H1 (cell line): ENCODE results near the gene SKP1. TPM values are rescaled to one million over a fixed set of nuclear protein-coding genes. Genes with fewer than 3 reads are reported as not detected.

Source experiments
- CTCF ChIA-PET: fragments of 300-600 bp; sonication (Branson Sonifier 250); formaldehyde crosslinking; loops from one replicate; lab custom pipeline; 2021; ENCODE audit not compliant: partially characterized antibody; lab: Charles Lee
- POLR2A ChIA-PET: fragments of 300-600 bp; sonication (Branson Sonifier 250); formaldehyde crosslinking; loops from one replicate; lab custom pipeline; 2021; ENCODE audit warnings: inconsistent platforms; ENCODE audit not compliant: partially characterized antibody; lab: Charles Lee
- DNase-seq, 2 experiments: peaks; one replicate each; pipeline versions ENCODE4 v3.0.0 to v3.0.0-alpha.2; 2010 to 2022; ENCODE audit warnings: low spot score in 2 of 2, low read depth in 1 of 2, mixed read lengths in 1 of 2
- FAIRE-seq: peaks from 2 replicates; lab custom pipeline; 2011; peaks lifted over from hg19 to GRCh38; lab: Jason Lieb, UNC
- H2AFZ ChIP-seq: 2 replicates; pipeline ENCODE4 v1.8.1; 2012; ENCODE audit warnings: low read length, inconsistent platforms
- H2AK5ac ChIP-seq: 2 replicates; pipeline ENCODE4 v1.6.1; 2013; ENCODE audit warnings: low read depth, low read length
- H2BK120ac ChIP-seq: replicated peaks from 2 replicates; pipeline ENCODE3; 2013; ENCODE audit warnings: low read depth, low read length, inconsistent platforms
- H2BK12ac ChIP-seq: 2 replicates; pipeline ENCODE4 v1.6.1; 2013; ENCODE audit warnings: low read depth, low read length
- H2BK15ac ChIP-seq: 2 replicates; pipeline ENCODE4 v1.6.1; 2013; ENCODE audit warnings: low read length
- H2BK20ac ChIP-seq: 2 replicates; pipeline ENCODE4 v1.6.1; 2013; ENCODE audit warnings: low read length
- H2BK5ac ChIP-seq: 2 replicates; pipeline ENCODE4 v1.6.1; 2013; ENCODE audit warnings: low read depth, low read length
- H3K14ac ChIP-seq: 2 replicates; pipeline ENCODE4 v1.6.1; 2013; ENCODE audit warnings: inconsistent platforms; ENCODE audit not compliant: insufficient read length
- H3K18ac ChIP-seq: 2 replicates; pipeline ENCODE4 v1.6.1; 2013; ENCODE audit warnings: low read length; ENCODE audit errors: extremely low read depth
- H3K23ac ChIP-seq: 2 replicates; pipeline ENCODE4 v1.6.1; 2013; ENCODE audit warnings: inconsistent platforms; ENCODE audit not compliant: insufficient read length
- H3K23me2 ChIP-seq: 2 replicates; pipeline ENCODE4 v1.6.1; 2013; ENCODE audit warnings: low read depth, low read length
- H3K27ac ChIP-seq: 2 replicates; pipeline ENCODE4 v1.6.1; 2011; ENCODE audit warnings: low read depth, low read length, inconsistent platforms
- H3K27me3 ChIP-seq, 4 experiments: replicated peaks in 1 of 4; 1 replicate in 1 of 4; 2 replicates in 3 of 4; pipeline versions ENCODE4 v1.6.1 to v1.8.1; 2011 to 2013; ENCODE audit warnings: low read length in 3 of 4, mild to moderate bottlenecking in 3 of 4, inconsistent platforms in 2 of 4, mixed read lengths in 2 of 4, moderate library complexity in 1 of 4; ENCODE audit not compliant: control insufficient read depth in 3 of 4, insufficient read depth in 3 of 4; ENCODE audit errors: extremely low read depth in 1 of 4
- H3K36me3 ChIP-seq, 4 experiments: 2 replicates each; pipeline versions ENCODE4 v1.6.1 to v1.8.1; 2011 to 2013; ENCODE audit warnings: mild to moderate bottlenecking in 4 of 4, low read length in 3 of 4, moderate library complexity in 2 of 4, control low read depth in 1 of 4, inconsistent platforms in 1 of 4; ENCODE audit not compliant: insufficient read depth in 4 of 4, control insufficient read depth in 2 of 4
- H3K4ac ChIP-seq: replicated peaks from 2 replicates; pipeline ENCODE3; 2013; ENCODE audit warnings: low read length, low read depth, mixed read lengths, inconsistent platforms; ENCODE audit not compliant: insufficient read length
- H3K4me1 ChIP-seq, 4 experiments: replicated peaks in 1 of 4; 1 replicate in 1 of 4; 2 replicates in 3 of 4; pipeline versions ENCODE4 v1.6.1 to v1.8.1; 2011 to 2013; ENCODE audit warnings: low read length in 3 of 4, inconsistent platforms in 2 of 4, mixed read lengths in 1 of 4; ENCODE audit not compliant: insufficient read depth in 4 of 4, control insufficient read depth in 3 of 4
- H3K4me2 ChIP-seq, 2 experiments: 2 replicates each; pipeline versions ENCODE4 v1.6.1 to v1.8.1; 2011 to 2013; ENCODE audit warnings: low read depth in 2 of 2, low read length in 2 of 2, control low read depth in 1 of 2, inconsistent platforms in 1 of 2, mild to moderate bottlenecking in 1 of 2; ENCODE audit not compliant: insufficient read depth in 1 of 2
- H3K4me3 ChIP-seq, 4 experiments: fragments of 200-600, 300-600 bp in 1 of 4; sonication (generic), shearing (Covaris generic), sonication (Bioruptor Twin) in 1 of 4; 2 replicates each; pipeline versions ENCODE4 v1.5.1 to v1.8.1; 2011 to 2016; ENCODE audit warnings: low read length in 4 of 4, low read depth in 3 of 4, control low read depth in 2 of 4, inconsistent platforms in 2 of 4, mild to moderate bottlenecking in 2 of 4, mixed read lengths in 1 of 4, moderate library complexity in 1 of 4; ENCODE audit not compliant: insufficient read depth in 2 of 4; ENCODE audit errors: extremely low read depth in 1 of 4
- H3K56ac ChIP-seq: replicated peaks from 2 replicates; pipeline ENCODE3; 2013; ENCODE audit warnings: low read depth, mild to moderate bottlenecking, mixed read lengths, low read length, inconsistent platforms; ENCODE audit not compliant: insufficient read length
- H3K79me1 ChIP-seq: 2 replicates; pipeline ENCODE4 v1.6.1; 2013; ENCODE audit warnings: low read depth, low read length, control low read depth
- H3K79me2 ChIP-seq, 2 experiments: 2 replicates each; pipeline versions ENCODE4 v1.6.1 to v1.8.1; 2012 to 2013; ENCODE audit warnings: low read length in 2 of 2, mild to moderate bottlenecking in 2 of 2, inconsistent platforms in 1 of 2; ENCODE audit not compliant: insufficient read depth in 2 of 2, control insufficient read depth in 1 of 2
- H3K9ac ChIP-seq, 4 experiments: replicated peaks in 1 of 4; 1 replicate in 1 of 4; 2 replicates in 3 of 4; pipeline versions ENCODE4 v1.6.1 to v1.8.1; 2011 to 2013; ENCODE audit warnings: low read depth in 3 of 4, low read length in 3 of 4, control low read depth in 2 of 4, mild to moderate bottlenecking in 2 of 4, moderate library complexity in 2 of 4, inconsistent platforms in 1 of 4; ENCODE audit errors: extremely low read depth in 1 of 4
- H3K9me3 ChIP-seq, 2 experiments: 2 replicates each; pipeline versions ENCODE4 v1.6.1 to v1.8.1; 2012 to 2013; ENCODE audit warnings: mild to moderate bottlenecking in 2 of 2, moderate library complexity in 2 of 2, control low read depth in 1 of 2, inconsistent platforms in 1 of 2, low read depth in 1 of 2, low read length in 1 of 2, mixed read lengths in 1 of 2; ENCODE audit not compliant: insufficient read depth in 2 of 2
- H4K20me1 ChIP-seq, 2 experiments: replicated peaks in 1 of 2; 2 replicates each; pipeline versions ENCODE3 to v1.8.1; 2011 to 2013; ENCODE audit warnings: inconsistent platforms in 2 of 2, low read length in 2 of 2, mild to moderate bottlenecking in 1 of 2; ENCODE audit not compliant: insufficient read depth in 2 of 2, control insufficient read depth in 1 of 2
- H4K5ac ChIP-seq: 2 replicates; pipeline ENCODE4 v1.6.1; 2013; ENCODE audit warnings: low read length, low read depth, mixed read lengths, inconsistent platforms; ENCODE audit not compliant: insufficient read length
- H4K8ac ChIP-seq: 2 replicates; pipeline ENCODE4 v1.8.0; 2013; ENCODE audit warnings: mild to moderate bottlenecking, moderate library complexity, low read length, inconsistent platforms; ENCODE audit not compliant: insufficient read depth; ENCODE audit errors: extremely low read depth
- H4K91ac ChIP-seq: replicated peaks from 2 replicates; pipeline ENCODE3; 2013; ENCODE audit warnings: low read length, mixed read lengths, inconsistent platforms; ENCODE audit not compliant: insufficient read length
- ATF2 ChIP-seq: IDR thresholded peaks from 2 replicates; pipeline ENCODE4 v1.6.1; 2012; ENCODE audit warnings: low read length, inconsistent platforms
- BRCA1 ChIP-seq: IDR thresholded peaks from 2 replicates; pipeline ENCODE4 v1.6.1; 2012; ENCODE audit warnings: low read depth, low read length, improper control_type of control experiment
- E2F6 ChIP-seq: IDR thresholded peaks from 2 replicates; pipeline ENCODE4 v1.6.1; 2012; ENCODE audit warnings: inconsistent platforms
- EZH2 ChIP-seq: fragments of 200-600 bp; sonication (generic); IDR thresholded peaks from 2 replicates; pipeline ENCODE4 v1.7.1; 2012; ENCODE audit warnings: low read depth, mild to moderate bottlenecking, moderate library complexity, low read length, inconsistent platforms; ENCODE audit not compliant: severe bottlenecking
- FOSL1 ChIP-seq: IDR thresholded peaks from 2 replicates; pipeline ENCODE4 v1.6.1; 2011; ENCODE audit warnings: mild to moderate bottlenecking, low read depth, low read length, moderate library complexity; ENCODE audit not compliant: insufficient read depth
- WGBS, 2 experiments: shearing (Covaris generic) in 1 of 2; methylation state at CpG; one replicate each; pipeline versions ENCODE4 v1.1.6 to v1.1.7; 2013 to 2015; ENCODE audit warnings: low lambda C conversion rate in 2 of 2, mixed read lengths in 2 of 2, inconsistent platforms in 1 of 2, low coverage in 1 of 2, missing lambda C conversion rate in 1 of 2; ENCODE audit not compliant: insufficient replicate concordance in 2 of 2, insufficient coverage in 1 of 2, insufficient read length in 1 of 2; ENCODE audit errors: extremely low coverage in 1 of 2, missing lambda C conversion rate in 1 of 2; 5-methylcytosine and 5-hydroxymethylcytosine counted together
- polyA plus RNA-seq, 7 experiments: library from polyadenylated mRNA; depleted of rRNA in 3 of 7; stranded (reverse) in 5 of 7; unstranded in 2 of 7; fragments of >200 nt in 5 of 7; fragments of 200-250 nt in 2 of 7; gene quantifications; 1 replicate in 5 of 7; 2 replicates in 1 of 7; 4 replicates in 1 of 7; pipeline versions ENCODE4 v1.2.1 to v1.2.3, GENCODE V29; 2011 to 2013; ENCODE audit warnings: missing spikeins in 2 of 7, mixed read lengths in 2 of 7
- total RNA-seq: library from RNA; stranded (reverse); fragmentation: NEBNext Ultra II Directional; extraction: Animal tissue kit (Norgen Biotek cat#: 25700); gene quantifications from 2 replicates; pipeline ENCODE4 v1.2.1, GENCODE V29; 2021

Gene SKP1
- total and polyA plus RNA-seq, 2 of the 8 experiments (the other 6 are each of a cell fraction or from before 2014, with no cell fraction given), result 163 to 332 TPM

- Histone ChIP-seq H2BK20ac (no peak overlapping the region), H3K23me2 (peaks cover 10% of the 10 kb centered on the region; the same call in 1 of the 2 replicates), H3K79me2 (no peaks in the 10 kb centered on the region), H3K79me1 (no peaks in the 10 kb centered on the region), H3K36me3 (0 out of 8 replicates have a peak, but pooled peaks cover 0 to 2% (median 0%) of the 10 kb centered on the region in 4 experiments), H2AFZ (no peak overlapping the region), H2BK120ac (no peak overlapping the region), H3K23ac (no peak overlapping the region), H3K4ac (no peak overlapping the region), H4K5ac (no peak overlapping the region), H4K8ac (peak overlapping the region; percentile 72; the same call in 1 of the 2 replicates), H3K27me3 (peaks cover 20 to 38% (median 34%) of the 10 kb centered on the region in 4 experiments), H4K91ac (peak overlapping the region; percentile 41), H3K14ac (no peak overlapping the region), H4K20me1 (peaks cover 1 to 8% of the 10 kb centered on the region in 2 experiments), H3K9me3 (no peaks in the 10 kb centered on the region), H3K4me1 (peaks cover 0 to 15% (median 9%) of the 10 kb centered on the region in 4 experiments; a peak in 6 of 7 replicates), H3K18ac (no peak overlapping the region), H3K56ac (no peak overlapping the region), H2BK15ac (no peak overlapping the region), H2AK5ac (no peak overlapping the region), H3K27ac (no peak overlapping the region), H3K4me2 (peak overlapping the region; percentile 88 to 100), H2BK12ac (peak overlapping the region; percentile 68; the same call in 1 of the 2 replicates), H3K9ac (peak overlapping the region in 2 of 4 experiments; percentile 4 to 44; a peak in 2 of 7 replicates), H3K4me3 (peak overlapping the region; percentile 62 to 89 (median 77); a peak in 7 of 8 replicates), H2BK5ac (0 out of 2 replicates have a peak overlapping the region, but pooled peaks have one; percentile 5)
- FAIRE-seq, result no peak
- DNase-seq, result no peak
- ChIA-PET CTCF (interaction anchor here (1.0 to 7.1 kb wide), 6 partner anchors 13 to 87 kb away, joined by 3 to 84 read pairs (median 10); no protein-coding TSS in a partner anchor), POLR2A (interaction anchor here (0.6 to 5.0 kb wide), 3 partner anchors 37 to 64 kb away, joined by 3 to 17 read pairs (median 3); partner anchors contain the start of gene SKP1)
- 15% methylated on average over 22 of the region's 30 CpGs; no CpG with 5 or more reads in 1 of the 2 experiments for WGBS, 2 experiments
- TF ChIP-seq FOSL1 (no peak), E2F6 (peak; percentile 78), BRCA1 (no peak), ATF2 (no peak), EZH2 (peak; percentile 75)
These were observed 63.3 kb downstream of the SKP1 start for GRCh38 chr5:134113363-134113889.
